H1 (cell line): ENCODE results near the gene ATG7.

Experiments
- ATF2 ChIP-seq: IDR thresholded peaks from 2 replicates; pipeline ENCODE4 v1.6.1; 2012; ENCODE audit warnings: low read length, inconsistent platforms
- CBX5 ChIP-seq: fragments of 300-800, 300-1000 bp; sonication (generic); IDR thresholded peaks from 2 replicates; pipeline ENCODE4 v1.7.1; 2016; ENCODE audit warnings: antibody characterized with exemption, low read length, low read depth
- EP300 ChIP-seq, 2 experiments: IDR thresholded peaks; 1 replicate in 1 of 2; 2 replicates in 1 of 2; pipeline ENCODE4 v1.6.1; 2011 to 2012; ENCODE audit warnings: low read depth in 2 of 2, low read length in 2 of 2, mild to moderate bottlenecking in 2 of 2, borderline replicate concordance in 1 of 2, inconsistent platforms in 1 of 2, moderate library complexity in 1 of 2
- EZH2 ChIP-seq: fragments of 200-600 bp; sonication (generic); IDR thresholded peaks from 2 replicates; pipeline ENCODE4 v1.7.1; 2012; ENCODE audit warnings: low read depth, mild to moderate bottlenecking, moderate library complexity, low read length, inconsistent platforms; ENCODE audit not compliant: severe bottlenecking
- HDAC6 ChIP-seq: IDR thresholded peaks from one replicate; pipeline ENCODE4 v1.7.1; 2012; ENCODE audit warnings: low read depth, mild to moderate bottlenecking, inconsistent platforms, low read length, moderate library complexity
- JUND ChIP-seq: IDR thresholded peaks from 2 replicates; pipeline ENCODE4 v1.6.1; 2011; ENCODE audit warnings: mild to moderate bottlenecking, improper control_type of control experiment, low read length
- POLR2A ChIP-seq, 2 experiments: IDR thresholded peaks; 1 replicate in 1 of 2; 2 replicates in 1 of 2; pipeline ENCODE4 v1.6.1; 2011; ENCODE audit warnings: low read depth in 2 of 2, low read length in 2 of 2, mild to moderate bottlenecking in 2 of 2; ENCODE audit errors: control extremely low read depth in 1 of 2
- POLR2AphosphoS5 ChIP-seq: IDR thresholded peaks from 2 replicates; pipeline ENCODE4 v1.6.1; 2011; ENCODE audit warnings: low read depth, low read length
- RAD21 ChIP-seq, 2 experiments: IDR thresholded peaks in 1 of 2; conservative IDR thresholded peaks in 1 of 2; 2 replicates each; pipeline ENCODE4 v1.6.1; 2011; ENCODE audit warnings: low read depth in 2 of 2, low read length in 2 of 2, improper control_type of control experiment in 1 of 2, inconsistent platforms in 1 of 2, mild to moderate bottlenecking in 1 of 2, moderate library complexity in 1 of 2

GRCh38 chr3:11565072-11565471 is 292.9 kb downstream of the ATG7 start:
- TF ChIP-seq RAD21 (IDR thresholded peaks at IDR 0.05 in 1 of 2, conservative IDR thresholded peaks at IDR 0.05 in 1 of 2; ENCODE audit: low read depth in 2 of 2, low read length in 2 of 2): no peak
- TF ChIP-seq POLR2A (IDR thresholded peaks at IDR 0.05; ENCODE audit: control extremely low read depth in 1 of 2, low read depth in 2 of 2, low read length in 2 of 2): no peak
- TF ChIP-seq EP300 (IDR thresholded peaks at IDR 0.05; ENCODE audit: borderline replicate concordance in 1 of 2, low read depth in 2 of 2, low read length in 2 of 2): no peak
- TF ChIP-seq JUND: no peak
- no peak for TF ChIP-seq CBX5
- no peak for TF ChIP-seq ATF2
- TF ChIP-seq EZH2: no peak
- TF ChIP-seq HDAC6: no peak
- no peak for TF ChIP-seq POLR2AphosphoS5
